Measurements from ENCODE around the gene PPIF. TPM values are rescaled to one million over a fixed set of nuclear protein-coding genes. Genes with fewer than 3 reads are reported as not detected.

PPIF gene
- polyA plus RNA-seq: 20.8 TPM

DNA sequence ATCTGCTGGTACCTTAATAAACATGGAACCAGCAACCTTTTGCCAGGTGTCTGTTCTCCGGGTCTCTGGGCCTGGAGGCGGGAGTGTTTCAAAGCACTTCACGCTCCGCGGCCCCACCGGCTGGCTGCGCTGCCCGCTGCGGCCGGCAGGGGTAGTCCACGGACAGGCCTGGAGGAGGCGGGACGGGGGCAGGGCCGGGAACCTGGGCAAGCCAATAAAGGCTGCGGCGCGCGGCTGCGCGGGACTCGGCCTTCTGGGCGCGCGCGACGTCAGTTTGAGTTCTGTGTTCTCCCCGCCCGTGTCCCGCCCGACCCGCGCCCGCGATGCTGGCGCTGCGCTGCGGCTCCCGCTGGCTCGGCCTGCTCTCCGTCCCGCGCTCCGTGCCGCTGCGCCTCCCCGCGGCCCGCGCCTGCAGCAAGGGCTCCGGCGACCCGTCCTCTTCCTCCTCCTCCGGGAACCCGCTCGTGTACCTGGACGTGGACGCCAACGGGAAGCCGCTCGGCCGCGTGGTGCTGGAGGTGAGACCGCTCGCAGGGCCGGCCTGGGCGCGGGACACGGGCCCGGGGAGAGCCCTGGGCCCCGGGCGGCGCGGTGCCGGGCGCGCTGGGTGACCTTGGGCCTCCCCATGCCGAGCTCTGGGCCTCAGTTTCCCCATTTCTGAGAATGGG lies at the start of gene PPIF:
TSS of gene PPIF (plus strand) at position 244 of the 668 bp plus-strand sequence. CDS start at position 324, 80 bp downstream.
- no peaks in the 10 kb centered on the region for H3K36me3 Mint-ChIP-seq
- no peaks in the 10 kb centered on the region for H3K27me3 Mint-ChIP-seq
- peak within 1 kb of the TSS; percentile 86 to 92 (median 88) for H3K4me3 Mint-ChIP-seq
- no peaks in the 10 kb centered on the region for H3K9me3 Mint-ChIP-seq
- peak within 1 kb of the TSS; percentile 91 to 95 (median 93) for H3K27ac Mint-ChIP-seq
- peaks cover 9 to 13% (median 10%) of the 10 kb centered on the region in 3 donors for H3K4me1 Mint-ChIP-seq

DNA sequence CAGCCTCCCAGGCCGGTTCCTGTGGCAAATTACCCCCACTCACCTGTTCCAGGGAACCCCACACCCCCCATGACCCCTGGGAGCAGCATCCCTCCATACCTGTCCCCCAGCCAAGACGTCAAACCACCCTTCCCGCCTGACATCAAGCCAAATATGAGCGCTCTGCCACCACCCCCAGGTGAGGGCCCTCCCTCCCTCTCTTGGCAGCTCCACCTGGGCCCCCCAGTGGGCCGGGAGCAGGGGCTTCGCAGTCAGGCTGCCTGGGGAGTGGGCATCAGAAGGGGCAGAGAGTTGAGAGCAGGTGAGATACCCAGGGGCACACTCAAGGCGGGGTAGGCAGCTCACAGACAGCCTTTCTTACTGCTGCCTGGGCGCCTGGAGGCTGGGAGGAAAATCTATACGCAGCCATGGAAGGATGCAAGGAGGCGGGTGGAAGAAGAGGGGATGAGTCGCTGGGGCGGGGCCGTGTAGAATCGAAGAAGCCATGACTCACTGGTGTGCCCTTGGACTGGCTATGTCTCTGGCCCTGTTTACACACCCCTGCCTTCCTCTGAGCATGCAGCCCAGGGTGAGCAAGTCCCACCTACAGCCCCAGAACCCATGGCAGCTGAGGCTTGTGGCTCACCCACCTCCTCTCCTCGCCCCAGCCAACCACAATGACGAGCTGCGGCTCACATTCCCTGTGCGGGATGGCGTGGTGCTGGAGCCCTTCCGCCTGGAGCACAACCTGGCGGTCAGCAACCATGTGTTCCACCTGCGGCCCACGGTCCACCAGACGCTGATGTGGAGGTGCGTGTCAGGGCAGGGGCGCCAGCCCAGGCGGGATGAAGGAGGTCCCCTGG lies 48.6 kb upstream of the PPIF start:
- H3K36me3 Mint-ChIP-seq: peaks cover 6% of the 10 kb centered on the region

DNA sequence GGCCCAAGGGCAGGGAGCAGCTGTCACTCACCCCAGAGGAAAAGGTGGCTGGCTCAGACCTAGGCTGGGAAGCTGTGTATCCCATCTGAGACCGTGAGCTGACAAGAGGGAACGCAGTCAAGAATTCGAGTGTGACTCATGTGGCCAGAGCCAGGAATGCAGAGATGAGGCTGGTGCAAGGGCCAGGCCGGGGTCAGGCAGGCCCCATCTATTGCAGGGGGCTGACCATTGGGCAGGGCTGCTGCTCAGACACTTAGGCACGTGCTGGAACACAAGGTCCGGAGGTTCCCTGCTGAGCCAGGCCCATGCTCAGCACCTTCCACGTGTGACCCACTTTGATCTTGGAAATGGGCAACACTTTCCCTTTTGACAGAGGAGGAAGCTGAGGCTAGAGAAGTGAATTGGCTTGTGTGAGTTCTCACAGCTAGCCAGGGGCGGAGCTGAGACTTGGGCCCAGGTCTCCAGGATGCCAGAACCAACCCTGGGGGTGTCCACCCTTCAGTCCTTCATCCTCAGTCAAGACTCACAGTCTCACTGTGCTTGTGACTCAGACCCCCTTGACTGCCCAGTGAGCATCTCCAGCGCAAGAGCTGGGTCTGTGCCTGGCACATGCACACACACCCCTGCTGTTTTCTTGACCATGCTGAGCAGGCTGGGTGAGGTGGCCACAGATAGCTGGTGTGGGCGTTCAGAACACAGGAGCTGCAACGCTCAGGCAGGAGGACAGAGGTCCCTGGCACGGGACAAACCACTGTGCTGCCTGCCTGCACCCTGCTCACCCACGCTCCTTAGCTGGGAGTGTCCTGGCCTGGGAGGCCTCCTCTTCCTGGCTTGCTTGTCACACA lies 47.6 kb upstream of the PPIF start:
- Mint-ChIP-seq H3K9me3 (no peaks in the 10 kb centered on the region), H3K36me3 (peaks cover 3% of the 10 kb centered on the region), H3K4me1 (peaks cover 11 to 17% (median 13%) of the 10 kb centered on the region in 3 donors), H3K4me3 (no peak overlapping the region), H3K27ac (peak overlapping the region in 1 of 3 donors; percentile 35), H3K27me3 (no peaks in the 10 kb centered on the region)

More for the DNA sequence above, 48.6 kb upstream of the PPIF start:
- no peak overlapping the region for H3K4me3 Mint-ChIP-seq
- no peaks in the 10 kb centered on the region for H3K27me3 Mint-ChIP-seq
- peak overlapping the region in 1 of 3 donors; percentile 57 for H3K27ac Mint-ChIP-seq
- H3K9me3 Mint-ChIP-seq: no peaks in the 10 kb centered on the region
- H3K4me1 Mint-ChIP-seq: peaks cover 20 to 24% (median 23%) of the 10 kb centered on the region in 3 donors

DNA sequence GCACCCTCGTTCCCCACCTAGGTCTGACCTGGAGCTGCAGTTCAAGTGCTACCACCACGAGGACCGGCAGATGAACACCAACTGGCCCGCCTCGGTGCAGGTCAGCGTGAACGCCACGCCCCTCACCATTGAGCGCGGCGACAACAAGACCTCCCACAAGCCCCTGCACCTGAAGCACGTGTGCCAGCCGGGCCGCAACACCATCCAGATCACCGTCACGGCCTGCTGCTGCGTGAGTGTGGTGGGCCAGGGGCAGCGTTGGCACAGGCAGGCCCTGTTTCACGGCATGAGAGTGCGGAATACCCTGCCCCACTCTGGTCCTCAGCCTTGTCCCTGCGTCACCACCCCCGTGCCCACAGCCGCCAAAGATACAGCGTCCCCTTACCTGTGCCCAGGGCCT lies 46.6 kb upstream of the PPIF start:
- Mint-ChIP-seq H3K27ac (no peak overlapping the region), H3K4me3 (no peak overlapping the region), H3K9me3 (no peaks in the 10 kb centered on the region), H3K36me3 (peaks cover 3% of the 10 kb centered on the region), H3K4me1 (peaks cover 4 to 11% (median 6%) of the 10 kb centered on the region in 3 donors), H3K27me3 (no peaks in the 10 kb centered on the region)

DNA sequence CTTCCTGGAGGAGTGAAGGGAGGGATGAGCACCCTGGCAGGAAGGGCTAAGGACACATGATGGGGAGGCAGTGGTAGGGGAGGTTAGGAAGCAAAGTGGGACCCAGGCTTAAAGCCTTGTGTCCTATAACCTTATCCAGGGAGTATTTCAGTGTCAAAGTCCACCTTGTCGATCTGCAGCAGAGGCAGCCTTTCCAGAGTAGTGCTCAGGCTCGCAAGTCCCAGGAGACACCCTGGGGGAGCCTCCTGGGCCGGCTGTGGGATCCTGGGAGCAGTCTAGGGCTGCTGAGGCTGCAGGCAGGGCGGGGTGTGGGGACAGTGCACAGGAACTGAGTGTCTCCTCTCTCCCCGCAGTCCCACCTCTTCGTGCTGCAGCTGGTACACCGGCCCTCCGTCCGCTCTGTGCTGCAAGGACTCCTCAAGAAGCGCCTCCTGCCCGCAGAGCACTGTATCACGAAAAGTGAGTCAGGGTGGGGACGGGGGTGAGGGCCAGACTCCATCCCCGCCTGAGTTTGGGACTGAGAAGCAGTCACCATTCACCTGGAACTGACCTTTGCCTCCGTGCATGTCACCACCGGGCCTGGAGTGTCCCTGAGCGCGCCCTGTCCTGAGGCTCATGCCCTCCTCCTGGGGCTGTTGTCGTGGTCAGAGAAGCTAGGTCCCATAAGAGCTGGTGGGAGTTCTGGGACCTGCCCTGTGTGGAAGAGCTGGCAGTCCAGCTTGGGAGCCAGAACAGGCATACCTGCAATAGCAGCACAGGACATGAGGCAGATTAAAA lies 45.3 kb upstream of the PPIF start:
- Mint-ChIP-seq H3K9me3 (no peaks in the 10 kb centered on the region), H3K4me3 (no peak overlapping the region), H3K36me3 (peaks cover 3% of the 10 kb centered on the region), H3K27ac (no peak overlapping the region), H3K27me3 (no peaks in the 10 kb centered on the region), H3K4me1 (peaks cover 0 to 3% (median 3%) of the 10 kb centered on the region in 3 donors)

DNA sequence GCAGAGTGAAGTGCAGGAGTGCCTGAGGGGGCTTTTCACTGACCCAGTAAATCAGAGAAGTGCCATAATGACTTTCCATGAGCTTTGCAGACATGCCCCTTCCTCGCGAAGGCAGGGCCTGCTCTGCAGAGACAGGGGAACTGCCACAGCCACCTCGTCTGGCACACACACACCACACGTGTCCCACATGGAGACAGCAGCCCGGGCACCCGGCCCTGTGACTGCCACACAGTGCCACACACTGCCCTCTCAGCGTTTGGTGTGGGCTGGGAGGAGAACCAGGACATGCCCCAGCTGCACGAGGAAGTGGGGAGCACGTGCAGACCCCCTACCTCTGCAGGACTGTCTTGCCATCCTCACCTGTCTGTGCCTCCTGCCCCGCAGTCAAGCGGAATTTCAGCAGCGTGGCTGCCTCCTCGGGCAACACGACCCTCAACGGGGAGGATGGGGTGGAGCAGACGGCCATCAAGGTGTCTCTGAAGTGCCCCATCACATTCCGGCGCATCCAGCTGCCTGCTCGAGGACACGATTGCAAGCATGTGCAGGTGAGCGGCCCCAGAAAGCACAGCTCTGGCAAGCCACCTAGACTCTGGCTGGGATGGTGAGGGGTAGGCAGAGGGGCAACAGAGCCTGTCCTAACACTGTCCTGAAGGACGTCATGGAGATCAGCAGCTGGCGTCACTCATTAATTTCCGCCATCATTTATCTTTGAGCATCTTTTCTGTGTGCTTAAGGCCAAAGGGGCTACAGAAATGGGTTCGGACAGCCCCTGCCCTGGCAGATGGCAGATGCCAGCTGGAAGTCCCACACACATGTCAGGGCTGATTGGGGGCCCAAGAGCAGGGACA lies 43.4 kb upstream of the PPIF start:
- no peak overlapping the region for H3K4me3 Mint-ChIP-seq
- peaks cover 4% of the 10 kb centered on the region for H3K36me3 Mint-ChIP-seq
- no peaks in the 10 kb centered on the region for H3K4me1 Mint-ChIP-seq
- H3K9me3 Mint-ChIP-seq: no peaks in the 10 kb centered on the region
- H3K27ac Mint-ChIP-seq: no peak overlapping the region
- no peaks in the 10 kb centered on the region for H3K27me3 Mint-ChIP-seq

DNA sequence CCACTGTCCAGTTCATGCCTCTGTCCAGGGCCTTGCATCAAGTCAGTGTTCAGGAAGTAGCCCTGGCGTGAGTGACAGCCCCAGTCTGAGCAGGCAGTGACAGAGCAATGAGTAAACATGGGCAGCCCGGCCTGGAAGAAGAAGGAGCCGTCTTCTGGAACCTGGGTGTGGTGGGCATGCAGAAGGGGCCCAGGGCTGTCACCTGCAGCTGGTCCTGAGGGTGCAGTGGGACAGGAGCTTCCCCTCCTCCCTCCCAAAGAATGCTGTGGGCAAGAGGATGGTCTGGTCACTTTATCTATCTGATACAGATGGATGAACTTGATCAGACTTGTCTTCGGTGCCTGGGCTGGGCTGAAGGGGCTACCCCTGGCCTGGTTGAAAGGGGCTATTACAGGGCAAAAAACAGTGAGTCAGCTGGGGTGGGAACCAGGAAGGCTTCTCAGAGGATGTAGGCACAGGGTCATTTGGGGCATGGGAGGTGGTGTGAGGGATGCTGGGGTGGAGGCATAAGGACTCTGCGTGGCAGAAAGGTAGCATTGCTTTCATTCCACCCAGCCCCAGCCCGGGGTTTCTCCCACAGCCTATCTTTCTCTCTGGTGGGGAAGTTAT lies 42.7 kb upstream of the PPIF start:
- Mint-ChIP-seq H3K36me3 (peaks cover 7% of the 10 kb centered on the region), H3K4me3 (no peak overlapping the region), H3K9me3 (no peaks in the 10 kb centered on the region), H3K27me3 (no peaks in the 10 kb centered on the region), H3K4me1 (peaks cover 0 to 3% (median 0%) of the 10 kb centered on the region in 3 donors), H3K27ac (no peak overlapping the region)

DNA sequence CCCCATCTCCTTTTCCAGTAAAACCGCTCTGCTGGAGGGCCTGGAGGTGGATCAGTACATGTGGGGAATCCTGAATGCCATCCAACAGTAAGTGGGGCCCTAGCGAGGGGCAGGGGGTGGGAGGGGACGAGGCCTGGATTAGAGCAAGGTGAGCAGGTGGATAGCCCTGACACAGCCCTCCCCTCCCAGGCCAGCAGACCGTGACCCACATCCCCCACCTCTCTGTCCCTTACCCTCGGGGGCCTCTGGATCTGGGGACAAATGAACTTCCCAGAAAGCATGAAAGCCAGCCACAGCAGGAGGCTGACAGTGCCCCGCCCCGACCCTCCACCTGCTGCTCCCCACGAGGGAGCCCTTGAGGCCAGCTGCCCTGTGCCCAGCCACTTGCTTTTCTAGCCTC lies 41.8 kb upstream of the PPIF start:
- H3K4me3 Mint-ChIP-seq: no peak overlapping the region
- peaks cover 0 to 3% (median 0%) of the 10 kb centered on the region in 3 donors for H3K4me1 Mint-ChIP-seq
- H3K9me3 Mint-ChIP-seq: no peaks in the 10 kb centered on the region
- H3K27me3 Mint-ChIP-seq: no peaks in the 10 kb centered on the region
- no peak overlapping the region for H3K27ac Mint-ChIP-seq
- H3K36me3 Mint-ChIP-seq: peaks cover 8% of the 10 kb centered on the region

DNA sequence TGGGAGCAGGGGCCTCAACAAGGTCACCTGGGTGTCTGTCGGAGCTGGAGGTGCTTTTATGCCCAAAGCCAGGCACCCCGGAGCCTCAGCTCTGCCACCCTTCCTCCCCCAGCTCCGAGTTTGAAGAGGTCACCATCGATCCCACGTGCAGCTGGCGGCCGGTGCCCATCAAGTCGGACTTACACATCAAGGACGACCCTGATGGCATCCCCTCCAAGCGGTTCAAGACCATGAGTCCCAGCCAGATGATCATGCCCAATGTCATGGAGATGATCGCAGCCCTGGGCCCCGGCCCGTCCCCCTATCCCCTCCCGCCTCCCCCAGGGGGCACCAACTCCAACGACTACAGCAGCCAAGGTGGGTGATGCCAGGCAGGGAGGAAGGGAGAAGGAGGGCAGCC lies 41.3 kb upstream of the PPIF start:
- Mint-ChIP-seq H3K27ac (no peak overlapping the region), H3K4me1 (peaks cover 0 to 3% (median 0%) of the 10 kb centered on the region in 3 donors), H3K27me3 (no peaks in the 10 kb centered on the region), H3K4me3 (no peak overlapping the region), H3K36me3 (peaks cover 8% of the 10 kb centered on the region), H3K9me3 (no peaks in the 10 kb centered on the region)

DNA sequence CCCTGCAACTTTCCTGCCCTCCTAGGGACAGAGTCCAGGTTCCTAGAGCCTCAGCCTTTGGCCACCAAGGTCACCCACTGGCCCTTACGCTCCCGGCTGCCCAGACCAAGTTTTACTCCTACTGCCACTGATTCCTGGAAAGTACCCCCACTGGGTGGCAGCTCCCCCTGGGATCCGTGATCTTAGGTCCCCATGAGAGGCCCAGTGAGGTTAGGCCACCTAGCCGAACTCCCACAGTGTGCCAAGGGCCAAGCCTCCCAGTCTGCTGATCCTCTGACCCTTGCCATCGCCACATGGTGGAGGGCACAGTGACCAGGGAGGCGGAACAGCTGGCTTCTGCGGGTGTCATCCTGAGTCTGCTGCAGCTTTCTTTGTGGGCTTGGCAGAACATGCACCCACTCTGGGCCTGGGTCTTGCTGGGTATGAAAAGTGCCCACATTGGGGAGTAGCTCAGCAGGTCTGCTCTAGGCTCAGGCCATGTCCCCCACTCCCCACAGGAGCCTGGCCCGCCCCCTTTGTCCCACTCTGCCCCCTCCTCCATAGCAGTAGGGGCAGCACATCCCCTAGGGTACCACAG lies 40.5 kb upstream of the PPIF start:
- H3K27ac Mint-ChIP-seq: no peak overlapping the region
- H3K27me3 Mint-ChIP-seq: no peaks in the 10 kb centered on the region
- peaks cover 0 to 3% (median 0%) of the 10 kb centered on the region in 3 donors for H3K4me1 Mint-ChIP-seq
- no peak overlapping the region for H3K4me3 Mint-ChIP-seq
- no peaks in the 10 kb centered on the region for H3K9me3 Mint-ChIP-seq
- H3K36me3 Mint-ChIP-seq: peaks cover 8% of the 10 kb centered on the region

DNA sequence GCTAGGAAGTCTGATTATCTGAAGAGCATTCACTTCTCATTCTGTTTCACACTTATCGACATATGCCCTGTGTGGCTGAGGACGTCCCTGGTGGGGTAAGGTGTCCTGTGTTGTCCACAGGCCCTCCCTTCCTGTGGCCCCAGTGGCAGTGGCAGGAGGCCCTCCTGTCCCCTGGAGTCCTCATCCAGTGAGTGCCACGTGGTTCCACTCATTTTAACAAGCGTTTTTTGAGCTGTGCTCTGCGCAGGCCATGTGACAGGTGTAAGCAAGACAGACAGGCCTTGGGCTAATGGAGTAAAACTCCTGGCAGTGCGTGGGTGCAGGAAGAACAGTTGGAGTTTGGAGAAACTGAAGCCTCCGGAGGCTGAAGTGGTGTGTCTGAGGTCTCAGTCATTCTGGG lies 39.3 kb upstream of the PPIF start:
- H3K9me3 Mint-ChIP-seq: no peaks in the 10 kb centered on the region
- peaks cover 0 to 3% (median 0%) of the 10 kb centered on the region in 3 donors for H3K4me1 Mint-ChIP-seq
- peak overlapping the region in 1 of 3 donors; percentile 74 for H3K27ac Mint-ChIP-seq
- no peaks in the 10 kb centered on the region for H3K27me3 Mint-ChIP-seq
- H3K36me3 Mint-ChIP-seq: peaks cover 8% of the 10 kb centered on the region
- H3K4me3 Mint-ChIP-seq: no peak overlapping the region

DNA sequence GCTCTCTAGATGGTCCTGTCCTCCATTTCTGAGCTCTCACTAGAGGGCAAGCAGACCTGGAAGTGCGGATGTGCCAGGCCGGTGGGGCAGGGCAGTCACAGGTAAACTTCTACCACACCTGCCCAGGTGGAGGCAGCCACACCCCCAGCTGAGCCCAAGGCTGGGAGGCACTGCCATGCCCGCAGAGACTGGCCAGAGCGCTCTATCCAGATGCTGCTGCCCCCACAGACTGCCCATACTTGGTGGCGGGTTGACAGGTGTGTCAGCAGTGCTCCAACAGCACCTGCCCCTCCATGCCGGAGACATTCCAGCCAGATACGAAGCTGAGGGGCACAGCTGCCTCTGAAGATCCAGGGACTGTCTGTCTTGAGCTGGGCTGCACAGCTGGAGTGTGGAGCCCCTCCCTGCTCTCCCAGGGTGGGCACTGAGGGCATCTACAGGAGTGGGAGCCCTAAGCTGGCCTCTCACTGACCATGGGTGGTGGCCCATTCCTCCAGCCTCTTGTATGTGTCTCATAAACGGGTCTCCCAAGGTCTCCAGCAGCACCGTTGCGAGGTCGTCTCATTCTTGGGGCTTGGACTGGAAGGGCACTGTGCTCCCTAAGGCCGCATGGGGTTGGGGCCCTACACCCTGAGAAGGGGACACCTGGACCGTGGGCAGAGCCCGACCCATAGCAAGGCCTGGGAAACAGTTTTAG lies 38.2 kb upstream of the PPIF start:
- Mint-ChIP-seq H3K27me3 (no peaks in the 10 kb centered on the region), H3K4me1 (peaks cover 0 to 3% (median 0%) of the 10 kb centered on the region in 3 donors), H3K9me3 (no peaks in the 10 kb centered on the region), H3K4me3 (no peak overlapping the region), H3K27ac (no peak overlapping the region), H3K36me3 (peaks cover 9% of the 10 kb centered on the region)
